Neural progenitor cell (in vitro differentiated cells): Measurements from ENCODE around the gene FUT2. TPM values are rescaled to one million over a fixed set of nuclear protein-coding genes. Genes with fewer than 3 reads are reported as not detected.
"Not testable (repeated sequence)": the region's sequence is repeated elsewhere in the genome, so short reads cannot be mapped to it uniquely, and the experiment has no call there.

Source experiments
- DNase-seq: peaks from one replicate; pipeline ENCODE4 v3.0.0-alpha.2; 2016; ENCODE audit warnings: low spot score
- H2AFZ ChIP-seq: fragments of 200-600 bp; sonication (generic); replicated peaks from 2 replicates; pipeline ENCODE4 v1.6.1; 2016; ENCODE audit warnings: antibody characterized with exemption
- H3F3A ChIP-seq: fragments of 200-600 bp; sonication (generic); 2 replicates; pipeline ENCODE4 v1.6.1; 2016; ENCODE audit warnings: antibody characterized with exemption, low read depth
- H3K27ac ChIP-seq: fragments of 200-600 bp; sonication (generic); 2 replicates; pipeline ENCODE4 v1.5.1; 2016; ENCODE audit warnings: mild to moderate bottlenecking
- H3K27me3 ChIP-seq: fragments of 200-600 bp; sonication (generic); 2 replicates; pipeline ENCODE4 v1.6.1; 2016; ENCODE audit warnings: mild to moderate bottlenecking, moderate library complexity
- H3K36me3 ChIP-seq: fragments of 200-600 bp; sonication (generic); 2 replicates; pipeline ENCODE4 v1.5.1; 2016
- H3K4me1 ChIP-seq: fragments of 200-600 bp; sonication (generic); 2 replicates; pipeline ENCODE4 v1.6.1; 2016; ENCODE audit warnings: mixed run types
- H3K4me2 ChIP-seq: fragments of 200-600 bp; sonication (generic); 2 replicates; pipeline ENCODE4 v1.6.1; 2016
- H3K4me3 ChIP-seq: fragments of 200-600 bp; sonication (generic); 2 replicates; pipeline ENCODE4 v1.5.1; 2016
- H3K79me2 ChIP-seq: fragments of 200-600 bp; sonication (generic); 2 replicates; pipeline ENCODE4 v1.6.1; 2016; ENCODE audit warnings: low read depth
- H3K9ac ChIP-seq: fragments of 200-600 bp; sonication (generic); 2 replicates; pipeline ENCODE4 v1.6.1; 2016
- H3K9me3 ChIP-seq: fragments of 200-600 bp; sonication (generic); 2 replicates; pipeline ENCODE4 v1.5.1; 2016; ENCODE audit warnings: low read depth
- H4K20me1 ChIP-seq: fragments of 200-600 bp; sonication (generic); 2 replicates; pipeline ENCODE4 v1.6.1; 2016; ENCODE audit warnings: low read depth
- H3K27ac Mint-ChIP-seq: 3 replicates; pipeline ENCODE4 v1.8.0; 2021; ENCODE audit warnings: mixed read lengths
- H3K27me3 Mint-ChIP-seq: 2 replicates; pipeline ENCODE4 v1.8.0; 2022; ENCODE audit warnings: low read depth, mild to moderate bottlenecking, inconsistent platforms, moderate library complexity, mixed read lengths; ENCODE audit not compliant: insufficient read depth
- H3K36me3 Mint-ChIP-seq: 3 replicates; pipeline ENCODE4 v1.8.0; 2021; ENCODE audit warnings: mixed read lengths
- H3K4me1 Mint-ChIP-seq: 3 replicates; pipeline ENCODE4 v1.8.0; 2021; ENCODE audit warnings: mixed read lengths
- H3K4me3 Mint-ChIP-seq: 3 replicates; pipeline ENCODE4 v1.8.0; 2021; ENCODE audit warnings: mild to moderate bottlenecking, moderate library complexity, mixed read lengths
- H3K9me3 Mint-ChIP-seq: 3 replicates; pipeline ENCODE4 v1.8.0; 2020; ENCODE audit warnings: mixed read lengths
- CTCF ChIP-seq: fragments of 200-600 bp; sonication (generic); IDR thresholded peaks from 2 replicates; pipeline ENCODE4 v1.5.1; 2017; ENCODE audit warnings: antibody characterized with exemption, mild to moderate bottlenecking
- EZH2 ChIP-seq: fragments of 200-600 bp; sonication (generic); IDR thresholded peaks from 2 replicates; pipeline ENCODE4 v1.6.1; 2017; ENCODE audit warnings: antibody characterized with exemption, mild to moderate bottlenecking, moderate library complexity
- EZH2phosphoT487 ChIP-seq: fragments of 200-600 bp; sonication (generic); IDR thresholded peaks from 2 replicates; pipeline ENCODE4 v1.6.1; 2017; ENCODE audit warnings: antibody characterized with exemption
- total RNA-seq: library from RNA; depleted of rRNA; stranded (reverse); fragments of >200 nt; gene quantifications from 2 replicates; pipeline ENCODE4 v1.2.3, GENCODE V29; 2015; ENCODE audit warnings: low replicate concordance

Gene FUT2
- total RNA-seq, 1 donor from 2014 or later = 0.09 TPM

DNA sequence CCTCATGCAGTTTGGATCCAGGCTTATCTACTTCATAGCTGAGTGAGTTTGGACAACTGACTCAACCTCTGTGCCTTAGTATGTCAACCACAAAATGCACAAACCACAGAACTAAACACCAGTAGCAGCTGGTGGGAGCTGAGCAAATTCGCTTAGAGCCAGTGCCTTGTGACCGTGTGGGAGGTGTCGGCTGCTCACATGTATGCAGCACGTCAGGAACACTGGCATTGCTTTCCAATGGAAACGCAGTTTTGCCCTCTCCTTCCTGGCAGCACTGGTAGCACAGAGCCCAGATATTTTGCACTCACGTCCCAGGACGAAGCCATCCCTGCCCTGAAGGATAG is 14.7 kb upstream of the FUT2 start:
- Histone ChIP-seq H3K4me3 (no peak overlapping the region), H3K4me1 (no peaks in the 10 kb centered on the region), H4K20me1 (no peaks in the 10 kb centered on the region), H3K9me3 (no peaks in the 10 kb centered on the region), H3K27me3 (no peaks in the 10 kb centered on the region), H3K36me3 (no peaks in the 10 kb centered on the region), H2AFZ (no peak overlapping the region), H3K9ac (no peak overlapping the region), H3K4me2 (no peak overlapping the region), H3K27ac (no peak overlapping the region), H3F3A (peaks cover 2% of the 10 kb centered on the region), H3K79me2 (no peaks in the 10 kb centered on the region)
- no peak overlapping the region for H3K4me3 Mint-ChIP-seq
- peaks cover 2% of the 10 kb centered on the region for H3K27me3 Mint-ChIP-seq
- TF ChIP-seq EZH2phosphoT487 (no peak), CTCF (no peak), EZH2 (no peak)
- no peaks in the 10 kb centered on the region for H3K36me3 Mint-ChIP-seq
- H3K4me1 Mint-ChIP-seq = peaks cover 13% of the 10 kb centered on the region
- no peak overlapping the region for H3K27ac Mint-ChIP-seq
- DNase-seq = no peak
- no peaks in the 10 kb centered on the region for H3K9me3 Mint-ChIP-seq

- no peaks in the 10 kb centered on the region for H3K36me3 ChIP-seq
- no peak overlapping the region for H3K4me2 ChIP-seq
- no peaks in the 10 kb centered on the region for H3K79me2 ChIP-seq
- Mint-ChIP-seq H3K27me3 (peaks cover 5% of the 10 kb centered on the region), H3K27ac (no peak overlapping the region), H3K4me1 (peaks cover 15% of the 10 kb centered on the region), H3K36me3 (no peaks in the 10 kb centered on the region), H3K4me3 (no peak overlapping the region), H3K9me3 (peaks cover 4% of the 10 kb centered on the region)
- H3K27ac ChIP-seq = no peak overlapping the region
- H3K4me3 ChIP-seq = no peak overlapping the region
- H2AFZ ChIP-seq = no peak overlapping the region
- H3K4me1 ChIP-seq = no peaks in the 10 kb centered on the region
- H3F3A ChIP-seq = peaks cover 2% of the 10 kb centered on the region
- H4K20me1 ChIP-seq = no peaks in the 10 kb centered on the region
- H3K9ac ChIP-seq = no peak overlapping the region
- no peak for TF ChIP-seq EZH2
- no peaks in the 10 kb centered on the region for H3K9me3 ChIP-seq
- no peak for DNase-seq
- H3K27me3 ChIP-seq = no peaks in the 10 kb centered on the region
Observed at GRCh38 chr19:48683349-48683748, 12.4 kb upstream of the FUT2 start.

DNA sequence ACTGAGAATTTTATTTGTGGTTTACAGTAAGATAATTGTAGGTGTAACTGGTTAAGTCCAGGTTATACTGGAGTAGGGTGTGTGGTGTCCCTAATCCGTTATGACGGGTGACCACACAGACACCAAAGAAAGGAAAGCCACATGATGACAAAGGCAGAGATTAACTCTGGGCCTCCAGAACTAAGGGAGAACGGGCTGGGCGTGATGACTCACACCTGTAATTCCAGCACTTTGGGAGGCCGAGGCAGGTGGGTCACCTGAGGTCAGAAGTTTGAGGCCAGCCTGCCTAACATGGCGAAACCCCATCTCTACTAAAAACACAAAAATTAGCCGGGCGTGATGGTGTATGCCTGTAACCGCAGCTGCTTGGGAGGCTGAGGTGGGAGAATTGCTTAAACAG is 10.2 kb upstream of the FUT2 start:
- Mint-ChIP-seq H3K27ac (no peak overlapping the region), H3K27me3 (peaks cover 5% of the 10 kb centered on the region), H3K4me3 (no peak overlapping the region), H3K36me3 (no peaks in the 10 kb centered on the region), H3K4me1 (peaks cover 15% of the 10 kb centered on the region), H3K9me3 (peaks cover 4% of the 10 kb centered on the region)
- no peak overlapping the region for H3K4me3 ChIP-seq
- H3K27ac ChIP-seq = no peak overlapping the region
- H3K36me3 ChIP-seq = no peaks in the 10 kb centered on the region
- H4K20me1 ChIP-seq = no peaks in the 10 kb centered on the region
- no peaks in the 10 kb centered on the region for H3K79me2 ChIP-seq
- no peaks in the 10 kb centered on the region for H3K27me3 ChIP-seq
- H3K9me3 ChIP-seq = no peaks in the 10 kb centered on the region
- H3K9ac ChIP-seq = no peak overlapping the region
- DNase-seq = no peak
- no peaks in the 10 kb centered on the region for H3K4me1 ChIP-seq
- no peak for TF ChIP-seq CTCF
- TF ChIP-seq EZH2phosphoT487 = no peak
- no peak for TF ChIP-seq EZH2
- H3F3A ChIP-seq = peaks cover 2% of the 10 kb centered on the region
- no peak overlapping the region for H2AFZ ChIP-seq
- H3K4me2 ChIP-seq = no peak overlapping the region

GRCh38 chr19:48686088-48686487 is 9.7 kb upstream of the FUT2 start:
- Mint-ChIP-seq H3K9me3 (peaks cover 4% of the 10 kb centered on the region), H3K36me3 (no peaks in the 10 kb centered on the region), H3K27me3 (peaks cover 9% of the 10 kb centered on the region), H3K4me3 (no peak overlapping the region), H3K27ac (no peak overlapping the region), H3K4me1 (peaks cover 15% of the 10 kb centered on the region)
- Histone ChIP-seq H3K9ac (no peak overlapping the region), H2AFZ (no peak overlapping the region), H3K36me3 (no peaks in the 10 kb centered on the region), H3K4me1 (no peaks in the 10 kb centered on the region), H3K27me3 (no peaks in the 10 kb centered on the region), H3K27ac (no peak overlapping the region), H4K20me1 (no peaks in the 10 kb centered on the region), H3F3A (peaks cover 2% of the 10 kb centered on the region), H3K4me2 (no peak overlapping the region), H3K79me2 (no peaks in the 10 kb centered on the region), H3K9me3 (no peaks in the 10 kb centered on the region), H3K4me3 (no peak overlapping the region)
- TF ChIP-seq CTCF (no peak), EZH2 (no peak), EZH2phosphoT487 (no peak)
- no peak for DNase-seq

DNA sequence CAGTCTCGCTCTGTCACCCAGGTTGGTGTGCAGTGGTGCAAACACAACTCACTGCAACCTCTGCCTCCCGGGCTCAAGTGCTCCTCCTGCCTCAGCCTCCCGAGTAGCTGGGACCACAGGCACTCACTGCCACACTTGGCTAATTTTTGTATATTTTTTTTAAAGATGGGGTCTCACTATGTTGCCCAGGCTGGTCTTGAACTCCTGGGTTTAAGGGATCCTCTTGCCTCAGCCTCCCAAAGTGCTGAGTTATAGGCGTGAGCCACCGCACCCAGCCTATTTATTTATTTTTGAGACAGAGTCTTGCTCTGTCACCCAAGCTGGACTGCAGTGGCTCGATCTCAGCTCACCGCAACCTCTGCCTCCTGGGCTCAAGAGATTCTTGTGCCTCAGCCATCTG is 9.1 kb upstream of the FUT2 start:
- H3K79me2 ChIP-seq, DNase-seq, H3K4me3 Mint-ChIP-seq, H3K27ac Mint-ChIP-seq, H3K36me3 Mint-ChIP-seq, H3K4me2 ChIP-seq, H3K27ac ChIP-seq, H3F3A ChIP-seq, H3K4me1 ChIP-seq, H3K9me3 ChIP-seq, H2AFZ ChIP-seq, H3K36me3 ChIP-seq, H3K4me3 ChIP-seq, H3K9ac ChIP-seq, H3K27me3 Mint-ChIP-seq, H3K9me3 Mint-ChIP-seq, H4K20me1 ChIP-seq, H3K27me3 ChIP-seq: not testable (repeated sequence)
- peaks cover 15% of the 10 kb centered on the region for H3K4me1 Mint-ChIP-seq
